Endothelial cell of umbilical vein (primary cell): ENCODE data around the gene RBM33. TPM values are rescaled to one million over a fixed set of nuclear protein-coding genes. Genes with fewer than 3 reads are reported as not detected.

Source experiments
- BruUV-seq: library from RNA; stranded (reverse); fragments of 400-500 nt; replicated peaks from 2 replicates; lab custom pipeline; 2021; lab: Mats Ljungman, UMichigan
- CTCF ChIA-PET: fragments of 300-600, 350-600 bp; sonication (Branson Sonifier 250); formaldehyde crosslinking; loops from one replicate; lab custom pipeline; 2021; ENCODE audit warnings: antibody characterized with exemption, inconsistent platforms; lab: Charles Lee
- POLR2A ChIA-PET: fragments of 300-600, 350-600 bp; sonication (Branson Sonifier 250); formaldehyde crosslinking; loops from one replicate; lab custom pipeline; 2021; ENCODE audit warnings: antibody characterized with exemption, inconsistent platforms; lab: Charles Lee
- DNase-seq: peaks from one replicate; pipeline ENCODE4 v3.0.0-alpha.2; 2011; ENCODE audit warnings: low read depth, low spot score
- FAIRE-seq: peaks from 2 replicates; lab custom pipeline; 2011; peaks lifted over from hg19 to GRCh38; lab: Jason Lieb, UNC
- H2AFZ ChIP-seq: 2 replicates; pipeline ENCODE4 v1.6.0; 2012; ENCODE audit warnings: low read depth, low read length, control low read depth, inconsistent platforms
- H3K27ac ChIP-seq: 2 replicates; pipeline ENCODE4 v1.5.1; 2011; ENCODE audit warnings: low read depth, mild to moderate bottlenecking, control low read depth, low read length, moderate library complexity; ENCODE audit not compliant: insufficient read depth
- H3K27me3 ChIP-seq, 2 experiments: 2 replicates each; pipeline versions ENCODE4 v1.6.0 to v1.6.1; 2011; ENCODE audit warnings: low read length in 2 of 2, mixed read lengths in 1 of 2; ENCODE audit not compliant: control insufficient read depth in 2 of 2, insufficient read depth in 2 of 2
- H3K36me3 ChIP-seq, 2 experiments: 2 replicates in 1 of 2; 3 replicates in 1 of 2; pipeline ENCODE4 v1.5.1; 2011; ENCODE audit warnings: low read length in 2 of 2, mild to moderate bottlenecking in 1 of 2, moderate library complexity in 1 of 2; ENCODE audit not compliant: control insufficient read depth in 2 of 2, insufficient read depth in 2 of 2; ENCODE audit errors: extremely low read depth in 1 of 2
- H3K4me1 ChIP-seq: 3 replicates; pipeline ENCODE4 v1.5.1; 2011; ENCODE audit warnings: mild to moderate bottlenecking, low read length; ENCODE audit not compliant: control insufficient read depth, insufficient read depth; ENCODE audit errors: extremely low read depth
- H3K4me2 ChIP-seq: 2 replicates; pipeline ENCODE4 v1.6.1; 2011; ENCODE audit warnings: low read length, control low read depth, mixed read lengths; ENCODE audit not compliant: insufficient read depth
- H3K4me3 ChIP-seq, 3 experiments: fragments of 200-600 bp in 1 of 3; sonication (generic), shearing (Covaris generic) in 1 of 3; replicated peaks in 1 of 3; 2 replicates each; pipeline ENCODE4 v1.5.1; 2011 to 2016; ENCODE audit warnings: control low read depth in 3 of 3, low read length in 3 of 3, mild to moderate bottlenecking in 2 of 3, inconsistent platforms in 1 of 3, low read depth in 1 of 3, moderate library complexity in 1 of 3; ENCODE audit not compliant: insufficient read depth in 1 of 3
- H3K79me2 ChIP-seq: 2 replicates; pipeline ENCODE4 v1.6.0; 2012; ENCODE audit warnings: low read length, inconsistent platforms; ENCODE audit not compliant: control insufficient read depth, insufficient read depth
- H3K9ac ChIP-seq: replicated peaks from 2 replicates; pipeline ENCODE3; 2011; ENCODE audit warnings: low read length, control low read depth; ENCODE audit not compliant: insufficient read depth; ENCODE audit errors: extremely low read depth
- H3K9me1 ChIP-seq: replicated peaks from 3 replicates; pipeline ENCODE4 v1.6.0; 2011; ENCODE audit warnings: mild to moderate bottlenecking, low read length; ENCODE audit not compliant: control insufficient read depth, insufficient read depth; ENCODE audit errors: extremely low read depth
- H3K9me3 ChIP-seq: replicated peaks from 2 replicates; pipeline ENCODE4 v1.5.1; 2012; ENCODE audit warnings: low read length, inconsistent platforms; ENCODE audit not compliant: control insufficient read depth, insufficient read depth
- H4K20me1 ChIP-seq: replicated peaks from 2 replicates; pipeline ENCODE3; 2011; ENCODE audit warnings: mild to moderate bottlenecking, low read length; ENCODE audit not compliant: control insufficient read depth, insufficient read depth; ENCODE audit errors: extremely low read depth
- EZH2 ChIP-seq: IDR thresholded peaks from 2 replicates; pipeline ENCODE4 v1.6.1; 2012; ENCODE audit warnings: borderline replicate concordance, low read depth, mild to moderate bottlenecking, moderate library complexity, low read length, inconsistent platforms; ENCODE audit not compliant: severe bottlenecking
- FOS ChIP-seq: IDR thresholded peaks from 2 replicates; pipeline ENCODE4 v1.6.1; 2011; ENCODE audit warnings: mild to moderate bottlenecking, low read length, moderate library complexity, borderline replicate concordance; ENCODE audit not compliant: insufficient read depth
- GATA2 ChIP-seq: IDR thresholded peaks from 2 replicates; pipeline ENCODE4 v1.7.0; 2011; ENCODE audit warnings: low read depth, mild to moderate bottlenecking, moderate library complexity, mixed read lengths, low read length; ENCODE audit not compliant: insufficient read length, insufficient read depth
- JUN ChIP-seq: IDR thresholded peaks from 2 replicates; pipeline ENCODE4 v1.6.1; 2011; ENCODE audit warnings: borderline replicate concordance, low read depth; ENCODE audit not compliant: insufficient read length, insufficient read depth
- MYC ChIP-seq: IDR thresholded peaks from one replicate; pipeline ENCODE4 v1.6.1; 2011; ENCODE audit warnings: mild to moderate bottlenecking, low read depth, low read length
- POLR2A ChIP-seq: IDR thresholded peaks from 2 replicates; pipeline ENCODE4 v1.6.1; 2012; ENCODE audit warnings: low read depth, mild to moderate bottlenecking, control low read depth, low read length
- POLR2AphosphoS5 ChIP-seq: IDR thresholded peaks from 2 replicates; pipeline ENCODE4 v1.6.1; 2012; ENCODE audit warnings: low read depth, mild to moderate bottlenecking, control low read depth, low read length, moderate library complexity; ENCODE audit not compliant: insufficient read depth
- dilution Hi-C: fragments of 300-500 bp; cut with MboI; formaldehyde crosslinking; loops from one replicate; pipeline ENCODE4 v1.15.0; 2019; ENCODE audit warnings: low sequenced_read_pairs; ENCODE audit not compliant: extremely low pct_ligation_motif_present
- intact Hi-C: fragments of 100-400 bp; cut with micrococcal nuclease; formaldehyde crosslinking; loops from one replicate; pipeline ENCODE4 v1.10.0; 2022
- polyA plus RNA-seq, 4 experiments: library from polyadenylated mRNA; depleted of rRNA in 3 of 4; stranded (reverse) in 3 of 4; unstranded in 1 of 4; fragments of >200 nt; gene quantifications; 2 replicates each; pipeline versions ENCODE4 v1.2.1 to v1.2.3, GENCODE V29; 2011 to 2012; ENCODE audit warnings: missing spikeins in 1 of 4
- total RNA-seq: library from RNA; stranded (reverse); gene quantifications from 2 replicates; pipeline ENCODE4 v1.2.3, GENCODE V29; 2021
- TF ChIP-seq, protein P1 (sequence below): IDR thresholded peaks from 2 replicates; pipeline ENCODE4 v1.6.1; 2011; ENCODE audit not compliant: insufficient read depth, insufficient read length
- TF ChIP-seq, protein P2 (sequence below), 2 donors: IDR thresholded peaks; 1 replicate in 1 of 2; 2 replicates in 1 of 2; pipeline ENCODE4 v1.5.1; 2011; ENCODE audit warnings: low read length in 2 of 2, mild to moderate bottlenecking in 2 of 2, moderate library complexity in 2 of 2, control low read depth in 1 of 2, inconsistent platforms in 1 of 2, low read depth in 1 of 2; ENCODE audit not compliant: insufficient read depth in 1 of 2; ENCODE audit errors: extremely low read depth in 1 of 2

Gene RBM33
- total and polyA plus RNA-seq, 2 donors (not counting 3 experiments of a cell fraction or from before 2014, with no cell fraction given), result 16.2 to 68.2 TPM

- H3K4me2 ChIP-seq, result no peak overlapping the region
- intact Hi-C loops (no loop called here), dilution Hi-C loops (no loop called here)
- no peaks in the 10 kb centered on the region for H3K4me1 ChIP-seq
- no peak overlapping the region for H2AFZ ChIP-seq
- no peak for DNase-seq
- CTCF ChIA-PET, result no interaction called here
- POLR2A ChIA-PET, result no interaction called here
- FAIRE-seq, result no peak
- BruUV-seq, result no TSS peak
- no peak overlapping the region for H3K27ac ChIP-seq
- H3K36me3 ChIP-seq, result no peaks in the 10 kb centered on the region
- no peaks in the 10 kb centered on the region for H4K20me1 ChIP-seq
- no peaks in the 10 kb centered on the region for H3K9me3 ChIP-seq
- H3K79me2 ChIP-seq, result no peaks in the 10 kb centered on the region
- no peak overlapping the region for H3K4me3 ChIP-seq
- no peak overlapping the region for H3K9ac ChIP-seq
- TF ChIP-seq JUN (no peak), POLR2A (no peak), GATA2 (no peak), MYC (no peak), EZH2 (no peak), POLR2AphosphoS5 (no peak), FOS (no peak)
- TF ChIP-seq, protein P1, sequence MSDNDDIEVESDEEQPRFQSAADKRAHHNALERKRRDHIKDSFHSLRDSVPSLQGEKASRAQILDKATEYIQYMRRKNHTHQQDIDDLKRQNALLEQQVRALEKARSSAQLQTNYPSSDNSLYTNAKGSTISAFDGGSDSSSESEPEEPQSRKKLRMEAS, result no peak
- TF ChIP-seq, protein P2, sequence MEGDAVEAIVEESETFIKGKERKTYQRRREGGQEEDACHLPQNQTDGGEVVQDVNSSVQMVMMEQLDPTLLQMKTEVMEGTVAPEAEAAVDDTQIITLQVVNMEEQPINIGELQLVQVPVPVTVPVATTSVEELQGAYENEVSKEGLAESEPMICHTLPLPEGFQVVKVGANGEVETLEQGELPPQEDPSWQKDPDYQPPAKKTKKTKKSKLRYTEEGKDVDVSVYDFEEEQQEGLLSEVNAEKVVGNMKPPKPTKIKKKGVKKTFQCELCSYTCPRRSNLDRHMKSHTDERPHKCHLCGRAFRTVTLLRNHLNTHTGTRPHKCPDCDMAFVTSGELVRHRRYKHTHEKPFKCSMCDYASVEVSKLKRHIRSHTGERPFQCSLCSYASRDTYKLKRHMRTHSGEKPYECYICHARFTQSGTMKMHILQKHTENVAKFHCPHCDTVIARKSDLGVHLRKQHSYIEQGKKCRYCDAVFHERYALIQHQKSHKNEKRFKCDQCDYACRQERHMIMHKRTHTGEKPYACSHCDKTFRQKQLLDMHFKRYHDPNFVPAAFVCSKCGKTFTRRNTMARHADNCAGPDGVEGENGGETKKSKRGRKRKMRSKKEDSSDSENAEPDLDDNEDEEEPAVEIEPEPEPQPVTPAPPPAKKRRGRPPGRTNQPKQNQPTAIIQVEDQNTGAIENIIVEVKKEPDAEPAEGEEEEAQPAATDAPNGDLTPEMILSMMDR (IDR thresholded peaks at IDR 0.05; ENCODE audit: extremely low read depth in 1 of 2, insufficient read depth in 1 of 2, low read depth in 1 of 2, low read length in 2 of 2), result no peak
- no peaks in the 10 kb centered on the region for H3K9me1 ChIP-seq
- H3K27me3 ChIP-seq, result no peaks in the 10 kb centered on the region
These were observed 149.3 kb downstream of the RBM33 start for GRCh38 chr7:155793720-155794119.
